Stimulated activated CD8-positive, alpha-beta memory T cell treated with anti-CD3 and anti-CD28 coated beads, Interleukin-2, amount 100 ng/mL, for 1 hour (primary cell): ENCODE data around the gene SPIB.
"Not testable (repeated sequence)": the region's sequence is repeated elsewhere in the genome, so short reads cannot be mapped to it uniquely, and the experiment has no call there.

Experiments
- DNase-seq, 2 donors: peaks; one replicate each; pipeline ENCODE4 v3.0.0-alpha.2; 2020; ENCODE audit warnings: low read depth in 2 of 2

SPIB gene

DNA sequence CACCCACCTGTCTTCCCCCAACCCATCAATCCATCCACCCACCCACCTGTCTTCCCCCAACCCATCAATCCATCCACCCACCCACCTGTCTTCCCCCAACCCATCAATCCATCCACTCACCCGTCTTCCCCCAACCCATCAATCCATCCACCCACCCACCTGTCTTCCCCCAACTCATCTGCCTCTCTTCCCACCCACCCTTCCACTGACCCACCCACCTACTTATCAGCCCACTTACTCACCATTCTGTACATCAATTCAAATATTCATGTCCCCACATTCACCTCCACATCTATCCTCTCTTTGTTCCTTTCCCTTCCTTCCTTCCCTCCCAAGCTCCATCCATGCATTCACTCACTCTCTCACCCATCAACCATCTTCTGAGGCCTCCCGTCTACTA lies 20.4 kb downstream of the SPIB start:
- DNase-seq, result not testable (repeated sequence)

DNA sequence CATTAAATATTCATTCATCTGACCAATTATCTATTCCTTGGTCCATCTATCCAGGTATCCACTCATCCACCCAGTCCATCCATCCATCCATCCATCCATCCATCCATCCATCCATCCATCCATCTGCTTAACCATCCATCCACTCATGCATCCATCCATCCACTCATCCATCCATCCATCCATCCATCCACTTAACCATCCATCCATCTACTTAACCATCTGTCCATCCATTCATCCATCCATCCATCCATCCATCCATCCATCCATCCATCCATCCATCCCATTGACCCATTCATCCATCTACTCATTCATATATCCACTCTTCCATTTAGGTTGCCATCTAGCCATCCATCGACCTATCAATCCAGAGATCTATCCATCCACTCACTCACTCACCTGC lies 25.3 kb downstream of the SPIB start:
- no peak for DNase-seq

DNA sequence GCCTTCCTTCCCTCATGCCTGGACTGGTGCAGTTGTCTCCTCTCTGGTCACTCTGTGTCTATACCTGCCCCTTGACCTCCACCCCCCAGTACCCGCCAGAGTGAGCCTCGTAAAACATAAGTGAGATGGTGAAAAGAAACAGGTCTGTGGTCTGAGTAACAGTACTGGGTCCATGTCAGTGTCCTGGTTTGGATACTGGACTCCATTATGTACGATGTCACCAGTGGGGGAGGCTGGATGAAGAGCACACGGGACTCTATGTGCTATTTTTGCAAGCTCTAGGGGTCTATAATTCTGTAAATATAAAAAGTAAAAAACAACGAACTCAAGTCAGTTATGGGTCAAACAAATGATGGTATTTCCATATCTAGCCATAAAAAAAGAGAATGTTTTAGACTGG lies 28.3 kb downstream of the SPIB start:
- DNase-seq, result no peak

DNA sequence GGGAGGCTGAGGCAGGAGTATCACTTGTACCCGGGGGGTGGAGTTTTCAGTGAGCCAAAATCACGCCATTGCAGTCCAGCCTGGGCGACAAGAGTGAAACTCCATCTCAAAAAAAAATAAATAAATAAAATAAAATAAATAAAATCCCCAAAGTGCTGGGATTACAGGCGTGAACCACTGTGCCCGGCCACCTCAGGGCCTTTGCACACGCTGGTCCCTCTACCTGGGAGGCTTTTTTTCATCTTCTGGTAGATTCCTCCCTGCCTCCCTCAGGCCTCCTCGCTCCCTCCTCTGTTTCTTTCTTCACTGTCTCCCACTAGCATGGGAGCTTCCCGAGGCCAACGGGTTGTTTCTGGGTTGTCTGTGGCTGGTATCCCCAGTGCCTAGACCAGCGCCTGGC lies 29.0 kb downstream of the SPIB start:
- DNase-seq, result no peak

DNA sequence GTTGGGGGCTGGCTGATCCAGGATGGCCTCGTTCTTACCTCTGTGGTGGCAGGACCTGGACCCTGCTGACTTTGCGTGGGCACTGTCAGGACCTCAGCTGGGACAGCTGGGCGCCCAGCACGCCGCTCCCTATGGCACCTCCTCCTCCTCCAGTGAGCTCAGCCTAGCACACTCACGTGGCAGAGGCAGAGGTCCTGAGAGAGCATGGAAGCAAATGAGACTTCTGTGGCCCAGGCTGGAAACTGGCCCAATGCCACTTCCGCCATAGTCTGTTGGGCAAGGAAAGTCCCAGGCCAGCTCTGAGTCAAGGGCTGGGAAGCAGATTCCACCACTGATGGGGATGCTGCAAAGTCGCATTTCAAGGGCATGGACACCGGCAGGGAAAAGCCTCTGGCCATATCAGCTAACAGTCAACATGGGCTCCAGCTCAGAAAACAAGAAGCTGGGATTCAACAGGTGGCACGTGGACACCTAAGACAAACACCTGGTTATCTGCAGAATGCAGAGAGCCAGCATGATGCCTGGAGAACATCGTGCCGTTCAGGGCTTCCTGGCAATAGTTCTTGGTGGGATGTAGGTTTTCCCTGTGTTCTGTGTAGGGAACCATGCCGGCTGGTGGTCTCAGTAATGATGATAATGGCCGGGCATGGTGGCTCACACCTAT lies 30.6 kb downstream of the SPIB start:
- DNase-seq, result no peak

DNA sequence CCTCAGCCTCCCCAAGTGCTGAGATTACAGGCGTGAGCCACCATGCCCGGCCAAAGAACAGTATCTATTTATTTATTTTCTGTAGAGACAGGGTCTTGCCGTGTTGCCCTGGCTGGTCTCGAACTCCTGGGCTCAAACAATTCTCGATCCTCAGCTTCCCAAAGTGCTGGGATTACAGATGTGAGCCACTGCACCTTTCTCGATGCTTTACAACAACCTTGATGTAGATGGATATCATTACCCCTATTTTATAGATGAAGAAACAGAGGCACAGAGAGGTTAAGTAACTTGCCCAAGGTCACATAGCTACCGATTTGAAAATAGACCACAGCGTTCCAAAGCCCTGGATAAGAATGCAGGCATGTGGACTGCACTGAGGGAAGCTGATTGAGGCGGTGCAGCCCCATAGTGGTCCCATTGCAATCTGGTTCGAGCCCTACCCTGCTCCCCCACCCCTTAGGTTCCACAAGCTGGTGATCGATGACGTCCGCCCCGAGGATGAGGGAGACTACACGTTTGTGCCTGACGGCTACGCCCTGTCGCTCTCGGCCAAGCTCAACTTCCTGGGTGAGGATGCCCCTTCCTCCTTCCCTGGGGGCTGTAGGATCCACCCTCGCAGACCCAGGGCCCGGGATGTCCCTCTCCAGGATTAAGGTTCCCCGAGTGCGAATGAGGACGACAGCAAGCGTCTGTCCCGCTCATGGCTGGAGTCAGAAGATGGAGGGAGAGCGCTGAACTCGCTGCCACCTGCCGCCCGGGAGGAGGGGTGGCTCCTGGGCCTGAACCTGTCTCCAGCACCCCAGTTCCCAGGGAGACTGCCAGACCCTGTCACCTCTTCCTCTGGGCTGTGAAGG lies 31.9 kb downstream of the SPIB start:
- no peak for DNase-seq

DNA sequence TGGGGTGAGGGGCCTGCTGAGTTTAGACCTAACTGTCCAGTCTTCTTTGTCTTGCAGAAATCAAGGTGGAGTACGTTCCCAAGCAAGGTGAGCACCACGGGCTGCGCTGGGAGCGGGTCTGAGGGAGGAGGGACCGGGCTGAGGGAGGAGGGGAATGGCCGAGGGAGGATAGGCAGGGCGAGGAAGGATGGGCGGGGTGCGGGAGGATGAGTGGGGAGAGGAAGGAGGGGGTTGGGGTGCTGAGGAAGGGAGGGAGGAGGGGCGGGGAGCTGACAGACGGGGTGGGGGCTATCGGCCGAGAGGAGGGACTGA lies 32.4 kb downstream of the SPIB start:
- no peak for DNase-seq

DNA sequence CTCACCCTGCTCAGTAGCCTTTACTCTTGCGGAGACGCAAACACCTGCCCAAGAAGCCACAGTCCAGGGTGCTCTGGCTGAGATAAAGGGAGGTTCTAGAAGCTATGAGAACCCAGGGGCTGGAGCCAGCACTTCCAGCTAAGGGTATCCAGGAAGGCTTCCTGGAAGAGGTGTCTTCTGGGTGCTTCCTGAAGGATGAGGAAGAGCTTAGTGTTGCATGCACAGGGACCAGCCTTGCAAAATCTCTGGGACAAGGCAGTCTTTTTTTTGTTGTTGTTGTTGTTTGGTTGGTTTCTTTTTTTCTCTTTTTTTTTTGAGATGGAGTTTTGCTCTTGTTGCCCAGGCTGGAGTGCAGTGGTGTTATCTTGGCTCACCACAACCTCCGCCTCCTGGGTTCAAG lies 34.5 kb downstream of the SPIB start:
- no peak for DNase-seq

DNA sequence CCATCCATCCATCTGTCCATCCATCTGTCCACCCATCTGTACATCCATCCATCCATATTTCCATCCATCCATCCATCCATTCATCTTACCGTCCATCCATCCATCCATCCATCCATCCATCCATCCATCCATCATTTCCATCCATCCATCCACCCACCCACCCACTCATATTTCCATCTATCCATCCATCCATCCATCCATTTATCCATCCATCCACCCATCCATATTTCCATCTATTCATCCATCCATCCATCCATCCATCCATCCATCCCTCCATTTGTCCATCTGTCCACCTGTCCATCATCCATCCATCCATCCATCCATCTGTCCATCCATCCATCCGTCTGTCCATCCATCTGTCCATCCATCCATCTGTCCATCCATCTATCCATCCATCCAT lies 37.3 kb downstream of the SPIB start:
- DNase-seq, result no peak

DNA sequence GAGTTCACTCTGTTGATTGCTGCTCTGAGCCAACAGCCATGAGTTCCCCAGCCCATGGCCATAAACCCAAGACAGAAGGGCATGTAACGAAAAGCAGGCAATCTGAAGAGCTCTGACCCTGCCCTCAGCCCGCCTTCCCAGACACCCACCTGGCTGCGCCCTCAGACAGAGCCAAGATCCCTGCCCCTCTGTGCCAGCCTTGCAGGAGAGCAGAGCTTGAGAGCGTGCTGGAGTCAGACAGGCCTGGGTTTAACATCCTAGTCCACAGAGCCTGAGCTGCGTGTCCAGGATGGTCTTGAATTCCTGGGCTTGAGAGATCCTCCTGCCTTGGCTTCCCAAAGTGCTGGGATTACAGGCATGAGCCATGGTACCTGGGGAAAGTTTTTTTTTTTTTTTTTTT lies 38.6 kb downstream of the SPIB start:
- no peak for DNase-seq

DNA sequence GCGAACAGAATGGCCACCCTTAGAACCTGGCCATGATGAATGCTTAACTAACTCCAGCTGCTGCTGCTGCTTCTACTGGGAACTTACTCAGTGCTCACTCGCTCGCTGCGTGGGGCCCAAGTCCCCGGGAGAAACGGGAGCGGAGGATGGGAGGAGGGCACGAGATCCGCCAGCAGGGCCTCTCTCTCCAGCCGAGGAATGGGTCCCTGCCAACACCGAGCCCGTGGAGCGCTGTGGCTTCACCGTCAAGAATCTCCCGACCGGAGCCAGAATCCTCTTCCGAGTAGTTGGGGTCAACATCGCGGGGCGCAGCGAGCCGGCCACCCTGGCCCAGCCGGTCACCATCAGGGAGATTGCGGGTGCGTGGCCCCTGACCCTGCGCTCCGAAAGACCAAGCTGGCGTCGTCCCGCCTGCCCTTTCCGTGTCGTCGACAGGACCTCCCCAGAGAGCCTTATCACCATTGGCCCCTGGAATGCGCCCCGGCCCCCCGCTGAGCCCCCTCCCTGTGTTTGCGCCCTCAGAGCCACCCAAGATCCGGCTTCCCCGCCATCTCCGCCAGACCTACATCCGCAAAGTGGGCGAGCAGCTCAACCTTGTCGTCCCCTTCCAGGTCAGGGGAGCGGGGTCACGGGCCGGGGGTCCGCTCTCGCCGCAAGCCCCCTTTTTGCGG lies 39.8 kb downstream of the SPIB start:
- DNase-seq, result no peak

DNA sequence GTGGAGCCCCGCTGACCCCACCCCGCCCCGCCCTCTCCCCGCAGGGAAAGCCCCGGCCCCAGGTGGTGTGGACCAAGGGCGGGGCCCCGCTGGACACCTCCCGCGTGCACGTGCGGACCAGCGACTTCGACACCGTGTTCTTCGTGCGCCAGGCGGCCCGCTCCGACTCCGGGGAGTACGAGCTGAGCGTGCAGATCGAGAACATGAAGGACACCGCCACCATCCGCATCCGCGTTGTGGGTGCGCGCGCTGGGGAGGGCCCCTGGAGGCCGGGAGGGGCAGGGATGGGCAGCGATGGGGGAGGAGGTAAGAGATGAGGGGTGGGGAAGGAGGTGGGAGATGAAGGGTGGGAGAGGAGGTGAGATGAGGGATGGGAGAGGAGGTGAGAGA lies 40.3 kb downstream of the SPIB start:
- DNase-seq, result no peak

DNA sequence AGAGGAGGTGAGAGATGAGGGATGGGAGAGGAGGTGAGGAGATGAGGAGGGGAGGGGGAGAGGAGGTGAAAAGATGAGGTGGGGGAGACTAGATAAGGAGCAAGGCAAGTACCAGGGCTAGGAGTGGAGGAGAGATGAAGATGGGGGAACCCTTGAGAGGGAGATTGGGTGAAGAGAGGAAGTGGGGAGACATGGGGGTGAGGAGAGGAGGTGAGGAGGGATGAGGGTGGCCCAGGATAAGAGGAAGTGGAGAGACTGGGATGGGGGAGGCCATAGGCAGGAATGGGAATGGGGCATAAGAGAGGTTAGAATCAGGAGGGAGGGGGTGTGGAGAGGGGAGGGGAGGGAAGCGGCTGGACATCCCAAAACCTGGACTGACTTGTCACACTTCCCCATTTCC lies 40.9 kb downstream of the SPIB start:
- no peak for DNase-seq

DNA sequence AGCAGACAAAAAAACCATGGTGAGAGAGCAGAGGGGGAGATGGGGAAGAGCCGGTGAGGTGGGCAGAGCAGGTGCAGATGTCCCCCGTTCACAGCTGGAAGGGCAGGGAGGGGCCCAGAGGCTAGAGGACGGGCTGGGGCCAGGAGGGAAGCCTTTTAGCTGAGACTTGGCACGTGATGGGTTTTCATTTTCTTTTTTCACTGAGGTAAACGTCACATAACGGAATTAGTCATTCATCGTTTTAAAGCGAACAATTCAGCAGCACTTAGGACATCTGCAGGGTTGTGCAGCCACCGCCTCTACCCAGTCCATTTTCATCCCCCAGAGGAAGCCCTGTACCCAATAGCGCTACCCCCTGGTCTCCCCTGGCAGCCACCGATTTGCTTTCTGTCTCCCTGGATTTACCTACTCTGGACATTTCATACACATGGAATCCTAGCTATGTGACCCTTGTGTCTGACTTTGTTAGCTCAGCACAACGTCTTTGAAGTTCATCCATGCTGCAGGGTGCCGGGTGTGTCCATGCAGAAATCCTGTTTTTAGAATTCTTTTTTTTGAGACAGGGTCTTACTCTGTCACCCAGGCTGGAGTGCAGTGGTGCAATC lies 41.5 kb downstream of the SPIB start:
- DNase-seq, result no peak

DNA sequence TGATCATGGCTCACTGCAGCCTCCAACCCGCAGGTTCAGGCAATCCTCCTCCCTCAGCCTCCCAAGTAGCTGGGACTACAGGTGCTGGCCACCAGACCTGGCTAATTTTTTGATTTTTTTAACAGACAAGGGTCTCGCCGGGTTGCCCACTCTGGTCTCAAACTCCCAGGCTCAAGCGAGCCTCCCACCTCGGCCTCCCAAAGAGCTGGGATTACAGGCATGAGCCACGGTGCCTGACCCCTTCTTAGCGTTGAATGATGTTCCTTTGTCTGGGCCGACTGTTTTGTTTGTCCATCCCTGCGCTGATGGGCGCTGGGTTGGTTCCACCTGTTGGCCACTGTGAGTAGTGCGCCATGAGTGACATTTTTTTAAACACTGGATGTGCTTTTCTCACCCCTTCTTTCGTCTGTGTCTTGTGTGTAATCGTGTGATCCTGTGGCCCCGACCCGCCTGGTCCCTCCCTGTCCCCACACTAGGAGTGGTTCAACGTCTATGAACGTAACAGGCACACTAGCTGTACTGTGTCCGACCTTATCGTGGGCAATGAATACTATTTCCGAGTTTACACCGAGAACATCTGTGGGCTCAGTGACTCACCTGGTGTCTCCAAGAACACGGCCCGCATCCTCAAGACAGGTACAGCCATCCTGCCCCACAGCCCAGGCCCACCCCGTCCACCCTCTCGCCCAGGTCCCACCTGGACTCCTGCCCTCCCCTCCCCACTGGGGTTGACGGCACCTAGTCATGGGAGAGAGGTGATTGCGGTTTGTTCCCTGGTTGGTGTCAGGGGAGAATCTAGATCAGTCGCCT lies 42.5 kb downstream of the SPIB start:
- DNase-seq, result peak; percentile 8 to 33

DNA sequence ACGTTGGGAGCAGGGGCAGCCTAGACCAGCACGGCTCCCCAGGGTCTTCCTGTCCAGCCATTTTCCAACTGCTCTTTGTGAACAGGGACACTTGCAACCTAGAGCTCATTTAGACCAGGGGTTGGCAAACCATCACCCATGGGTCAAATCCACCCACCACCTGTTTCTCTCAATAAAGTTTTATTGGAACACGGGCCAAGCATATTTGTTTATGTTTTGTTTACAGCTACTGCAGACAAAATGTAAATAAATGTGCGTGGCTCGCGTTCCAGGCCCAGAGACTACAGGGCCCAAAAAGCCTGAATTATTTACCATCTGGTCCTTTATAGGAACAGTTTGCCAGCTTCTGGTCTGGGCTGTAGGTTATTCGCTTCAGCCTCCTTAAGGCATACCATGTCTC lies 44.2 kb downstream of the SPIB start:
- DNase-seq, result no peak

DNA sequence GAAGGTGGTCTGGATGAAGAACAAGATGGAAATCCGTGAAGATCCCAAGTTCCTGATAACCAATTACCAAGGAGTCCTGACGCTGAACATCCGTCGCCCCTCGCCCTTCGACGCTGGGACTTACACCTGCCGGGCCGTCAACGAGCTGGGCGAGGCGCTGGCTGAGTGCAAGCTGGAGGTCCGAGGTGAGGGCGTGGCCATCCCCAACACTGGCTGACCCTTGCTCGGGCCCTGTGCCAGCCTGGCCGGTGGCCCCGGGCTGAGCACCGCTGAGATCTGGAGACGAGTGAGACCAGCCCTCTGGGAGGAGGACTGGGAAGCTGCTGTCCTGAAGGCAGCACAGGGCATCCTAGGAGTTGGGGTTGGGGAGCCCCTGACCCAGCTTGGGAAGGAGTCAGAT lies 45.6 kb downstream of the SPIB start:
- DNase-seq, result no peak

DNA sequence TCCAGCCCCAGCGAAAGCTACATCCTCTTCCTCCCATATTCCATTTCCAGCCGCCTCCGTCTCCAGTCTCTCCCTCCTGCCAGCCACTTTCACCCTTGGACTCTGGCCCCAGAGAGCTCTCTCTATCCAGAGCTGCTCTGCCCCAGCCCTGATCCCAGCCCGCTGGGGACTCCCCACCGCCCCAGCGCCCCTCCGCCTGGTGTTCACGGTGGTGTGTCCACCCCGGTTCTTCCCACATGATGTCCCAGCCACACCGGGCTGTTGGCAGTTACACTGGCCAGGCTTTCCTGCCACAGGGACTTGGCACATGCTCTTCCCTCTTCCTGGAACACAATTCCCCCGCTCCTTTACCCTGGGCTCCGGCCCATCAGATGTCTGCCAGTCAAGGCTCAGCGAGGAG lies 46.3 kb downstream of the SPIB start:
- DNase-seq, result no peak

DNA sequence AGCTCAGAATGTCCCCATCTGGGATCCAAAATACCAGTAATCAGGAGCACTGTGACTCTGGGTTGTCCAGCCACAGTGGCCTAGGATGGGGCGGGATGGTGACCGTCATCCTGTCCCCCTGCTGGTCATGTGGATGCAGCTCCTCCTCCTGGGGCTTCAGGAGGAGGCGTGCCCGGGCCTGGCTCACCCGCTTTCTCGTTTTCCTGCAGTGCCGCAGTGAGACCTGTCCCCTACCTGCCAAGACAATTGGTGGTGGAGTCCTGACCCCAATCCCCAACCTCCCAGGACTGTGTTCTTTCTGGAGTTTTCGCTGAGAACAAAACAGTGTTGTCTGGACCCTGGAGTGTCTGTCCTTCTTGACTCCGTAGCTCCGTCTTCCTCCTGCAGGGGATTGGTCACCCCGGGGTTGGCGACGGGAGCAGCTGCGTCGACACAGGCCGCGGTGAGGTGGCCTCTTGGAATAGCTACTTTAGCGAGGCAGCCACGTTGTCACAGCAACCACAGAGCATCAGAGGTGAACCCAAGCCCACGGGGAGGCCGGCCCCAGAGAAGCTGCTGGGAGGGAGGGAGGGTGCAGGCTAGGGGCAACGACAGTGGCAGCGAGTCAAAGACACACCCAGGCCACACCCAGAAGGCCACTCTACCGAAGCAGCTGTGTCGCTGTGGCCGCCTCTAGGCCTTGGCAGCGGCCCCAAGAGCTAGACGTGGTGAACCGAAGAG lies 47.4 kb downstream of the SPIB start:
- no peak for DNase-seq

DNA sequence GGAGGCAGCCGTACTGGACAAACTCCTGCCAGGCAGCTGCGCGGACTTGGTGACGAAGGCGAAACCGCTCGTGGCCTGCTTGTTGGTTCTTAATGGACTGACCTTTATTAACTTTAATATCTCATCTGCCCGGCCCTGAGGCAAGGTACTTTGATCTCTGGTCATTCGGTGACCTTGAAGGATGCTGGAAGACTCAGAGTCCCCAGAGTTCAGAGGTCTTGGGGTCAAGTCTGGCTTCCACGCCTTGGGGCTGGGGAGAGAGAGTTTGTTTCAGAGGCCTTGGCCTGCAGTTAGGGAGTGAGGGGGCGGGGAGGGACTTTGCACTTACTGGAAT lies 47.9 kb downstream of the SPIB start:
- DNase-seq, result no peak

DNA sequence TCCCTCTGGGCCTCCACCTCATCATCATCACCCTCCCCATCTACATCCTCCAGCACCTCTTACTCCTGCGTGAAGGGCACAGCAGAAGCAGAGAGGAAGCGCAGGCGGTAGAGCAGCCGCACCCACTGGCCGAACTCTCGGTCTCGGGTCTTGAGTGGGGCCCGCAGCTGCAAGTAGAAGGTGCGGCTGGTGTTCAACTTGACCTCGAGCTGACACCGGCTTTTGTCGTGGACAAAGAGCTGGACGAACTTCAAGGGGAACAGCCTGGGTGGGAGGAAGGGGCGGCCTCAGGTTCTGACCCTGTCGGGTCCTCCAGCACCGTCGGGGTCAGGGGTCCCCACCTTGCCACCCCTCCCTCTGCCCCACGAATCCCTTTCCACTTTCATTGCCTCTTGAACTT lies 48.8 kb downstream of the SPIB start:
- no peak for DNase-seq
